ENCODE results near the gene HIRIP3.
A peak's percentile ranks its signal among the peaks of the same experiment; 100 is the strongest.

- TF ChIP-seq CTCF (IDR thresholded peaks at IDR 0.05), result no peak
- no peak for TF ChIP-seq TEAD4 (CRISPR knock-in tag; IDR thresholded peaks at IDR 0.05)
- no peak for TF ChIP-seq ZNF121 (CRISPR knock-in tag; IDR thresholded peaks at IDR 0.05)
- peak; percentile 11; the same call in 1 of the 2 replicates for TF ChIP-seq MAX (CRISPR knock-in tag; IDR thresholded peaks at IDR 0.05)
- TF ChIP-seq CREB1 (CRISPR knock-in tag; IDR thresholded peaks at IDR 0.05), result no peak
- TF ChIP-seq PRRX2 (CRISPR knock-in tag; IDR thresholded peaks at IDR 0.05), result no peak
- no peak for TF ChIP-seq NR2C2 (CRISPR knock-in tag; IDR thresholded peaks at IDR 0.05)
- TF ChIP-seq RELA (CRISPR knock-in tag; IDR thresholded peaks at IDR 0.05; ENCODE audit: borderline replicate concordance), result no peak
- TF ChIP-seq USF2 (CRISPR knock-in tag; IDR thresholded peaks at IDR 0.05), result no peak; the same call in 1 of the 2 replicates
These were observed 721 bp upstream of the HIRIP3 start, which contains the start of gene INO80E for GRCh38 chr16:29995911-29996765.

All from WTC11 (cell line).